ENCODE results near the gene UGT1A5.

DNA sequence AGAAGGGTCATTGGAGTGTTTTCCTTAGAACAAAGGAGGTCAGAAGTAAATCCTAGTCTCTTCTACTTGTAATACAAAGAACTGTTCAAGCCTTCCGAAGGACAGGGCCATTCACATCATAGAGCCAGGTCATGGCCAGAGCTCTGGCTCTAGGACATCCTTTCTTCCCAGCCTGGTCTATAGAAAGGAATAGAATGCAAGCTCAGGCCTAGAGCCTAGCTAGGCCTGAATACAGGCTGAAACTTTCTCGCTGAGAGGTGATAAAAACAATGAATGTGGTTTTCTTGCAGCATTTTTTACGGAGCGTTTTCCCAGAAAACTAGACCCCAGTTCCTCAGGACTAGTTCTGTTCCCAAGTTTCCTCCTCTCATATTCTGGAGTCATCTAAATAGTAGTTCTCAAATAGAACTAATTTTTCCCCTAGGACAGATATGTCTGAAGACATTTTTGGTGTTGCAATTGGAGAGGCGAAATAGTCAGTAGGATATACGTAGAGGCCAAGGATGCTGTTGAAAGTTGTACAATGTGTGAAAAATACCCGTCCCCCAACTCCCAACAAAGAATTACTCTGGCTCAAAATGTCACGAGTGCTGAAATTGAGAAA, 13.2 kb upstream of the UGT1A5 start:
- no peak for TF ChIP-seq CTCF (IDR thresholded peaks at IDR 0.05; ENCODE audit: insufficient read depth, low read length, poor library complexity, severe bottlenecking)
- TF ChIP-seq EZH2phosphoT487 (conservative IDR thresholded peaks at IDR 0.05; ENCODE audit: low read length): no peak

All from SU-DHL-6 (cell line).